Measurements from ENCODE around the gene RRAD.

RRAD gene

GRCh38 chr16:66902648-66903543 lies 22.4 kb downstream of the RRAD start:
- Histone ChIP-seq H4K8ac (ENCODE audit: low read depth, low read length) (no peak overlapping the region), H3K27me3 (ENCODE audit: insufficient read depth, low read length) (no peaks in the 10 kb centered on the region), H2BK12ac (ENCODE audit: low read length) (no peak overlapping the region), H3K14ac (ENCODE audit: low read length) (no peak overlapping the region), H3K27ac (ENCODE audit: low read depth, low read length) (no peak overlapping the region), H3K79me1 (ENCODE audit: low read length) (no peaks in the 10 kb centered on the region), H3K36me3 (ENCODE audit: control insufficient read depth in 1 of 2, insufficient read depth in 2 of 2, low read length in 2 of 2) (no peaks in the 10 kb centered on the region), H3K9me3 (ENCODE audit: insufficient read depth, low read depth, low read length) (no peaks in the 10 kb centered on the region), H3K9ac (ENCODE audit: low read length) (no peak overlapping the region), H4K12ac (ENCODE audit: low read depth, low read length) (no peak overlapping the region), H3K4me3 (ENCODE audit: low read depth, low read length) (no peak overlapping the region), H3K4me2 (ENCODE audit: low read length) (no peak overlapping the region), H2AK5ac (ENCODE audit: low read length) (no peak overlapping the region), H4K91ac (ENCODE audit: low read depth, low read length) (no peak overlapping the region), H2BK120ac (ENCODE audit: insufficient read depth, low read length, poor library complexity) (no peak overlapping the region), H3K4ac (ENCODE audit: low read depth, low read length) (no peak overlapping the region), H2AFZ (ENCODE audit: insufficient read depth, low read length, poor library complexity) (no peak overlapping the region), H3K79me2 (ENCODE audit: control insufficient read depth, insufficient read depth, low read length, poor library complexity) (no peaks in the 10 kb centered on the region), H3K4me1 (ENCODE audit: control insufficient read depth in 1 of 2, insufficient read depth in 2 of 2, low read length in 2 of 2) (peaks cover 5 to 8% of the 10 kb centered on the region in 2 experiments), H3K18ac (ENCODE audit: low read length) (no peak overlapping the region), H3K23ac (ENCODE audit: low read length) (no peak overlapping the region), H2BK5ac (ENCODE audit: low read depth, low read length, poor library complexity) (no peak overlapping the region)
- no CpG with 5 or more reads among the region's 14 CpGs for WGBS (ENCODE audit: extremely low coverage, insufficient coverage, insufficient read length)
- DNase-seq = no peak

DNA sequence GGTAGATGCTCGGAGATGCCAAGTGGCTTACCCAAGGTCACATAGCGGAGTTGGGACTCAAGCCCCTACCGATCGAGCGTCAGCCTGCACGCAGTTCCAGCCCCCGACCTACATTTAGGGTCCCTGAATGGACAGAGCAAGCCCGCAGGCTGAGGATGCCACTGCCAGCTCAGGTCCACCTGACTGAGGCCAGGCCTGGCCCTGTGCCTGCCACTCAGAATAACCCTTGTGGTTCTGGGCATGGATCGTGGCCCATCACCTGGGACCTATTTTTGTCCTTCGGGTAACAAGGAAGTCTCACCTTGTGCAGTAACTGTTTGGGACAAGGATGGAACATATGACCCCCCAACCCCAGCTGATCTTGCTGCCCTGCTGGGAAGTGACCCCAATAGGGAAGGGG lies 23.7 kb downstream of the RRAD start:
- H4K8ac ChIP-seq (ENCODE audit: low read depth, low read length) = no peak overlapping the region
- peaks cover 5 to 8% of the 10 kb centered on the region in 2 experiments for H3K4me1 ChIP-seq (ENCODE audit: control insufficient read depth in 1 of 2, insufficient read depth in 2 of 2, low read length in 2 of 2)
- no peaks in the 10 kb centered on the region for H3K79me1 ChIP-seq (ENCODE audit: low read length)
- H3K9me3 ChIP-seq (ENCODE audit: insufficient read depth, low read depth, low read length) = no peaks in the 10 kb centered on the region
- no peak overlapping the region for H3K4me3 ChIP-seq (ENCODE audit: low read depth, low read length)
- H3K79me2 ChIP-seq (ENCODE audit: control insufficient read depth, insufficient read depth, low read length, poor library complexity) = no peaks in the 10 kb centered on the region
- no peak overlapping the region for H3K4ac ChIP-seq (ENCODE audit: low read depth, low read length)
- no peak overlapping the region for H2BK120ac ChIP-seq (ENCODE audit: insufficient read depth, low read length, poor library complexity)
- H2BK12ac ChIP-seq (ENCODE audit: low read length) = no peak overlapping the region
- DNase-seq = no peak
- no peak overlapping the region for H4K12ac ChIP-seq (ENCODE audit: low read depth, low read length)
- H2AFZ ChIP-seq (ENCODE audit: insufficient read depth, low read length, poor library complexity) = no peak overlapping the region
- H3K14ac ChIP-seq (ENCODE audit: low read length) = no peak overlapping the region
- H3K23ac ChIP-seq (ENCODE audit: low read length) = no peak overlapping the region
- H2BK5ac ChIP-seq (ENCODE audit: low read depth, low read length, poor library complexity) = no peak overlapping the region
- H3K18ac ChIP-seq (ENCODE audit: low read length) = no peak overlapping the region
- no peak overlapping the region for H3K27ac ChIP-seq (ENCODE audit: low read depth, low read length)
- no peak overlapping the region for H2AK5ac ChIP-seq (ENCODE audit: low read length)
- H3K27me3 ChIP-seq (ENCODE audit: insufficient read depth, low read length) = no peaks in the 10 kb centered on the region
- H4K91ac ChIP-seq (ENCODE audit: low read depth, low read length) = no peak overlapping the region
- H3K9ac ChIP-seq (ENCODE audit: low read length) = no peak overlapping the region
- no peaks in the 10 kb centered on the region for H3K36me3 ChIP-seq (ENCODE audit: control insufficient read depth in 1 of 2, insufficient read depth in 2 of 2, low read length in 2 of 2)
- WGBS (ENCODE audit: extremely low coverage, insufficient coverage, insufficient read length) = no CpG with 5 or more reads among the region's 10 CpGs
- no peak overlapping the region for H3K4me2 ChIP-seq (ENCODE audit: low read length)

- Histone ChIP-seq H2BK120ac (ENCODE audit: insufficient read depth, low read length, poor library complexity) (no peak overlapping the region), H3K4ac (ENCODE audit: low read depth, low read length) (no peak overlapping the region), H3K36me3 (ENCODE audit: control insufficient read depth in 1 of 2, insufficient read depth in 2 of 2, low read length in 2 of 2) (no peaks in the 10 kb centered on the region), H3K27ac (ENCODE audit: low read depth, low read length) (no peak overlapping the region), H3K14ac (ENCODE audit: low read length) (no peak overlapping the region), H2AK5ac (ENCODE audit: low read length) (no peak overlapping the region), H2BK12ac (ENCODE audit: low read length) (no peak overlapping the region), H3K9ac (ENCODE audit: low read length) (no peak overlapping the region), H3K4me2 (ENCODE audit: low read length) (no peak overlapping the region), H3K79me1 (ENCODE audit: low read length) (no peaks in the 10 kb centered on the region), H3K4me1 (ENCODE audit: control insufficient read depth in 1 of 2, insufficient read depth in 2 of 2, low read length in 2 of 2) (peaks cover 5 to 8% of the 10 kb centered on the region in 2 experiments), H3K4me3 (ENCODE audit: low read depth, low read length) (no peak overlapping the region), H3K9me3 (ENCODE audit: insufficient read depth, low read depth, low read length) (no peaks in the 10 kb centered on the region), H3K79me2 (ENCODE audit: control insufficient read depth, insufficient read depth, low read length, poor library complexity) (no peaks in the 10 kb centered on the region), H4K8ac (ENCODE audit: low read depth, low read length) (no peak overlapping the region), H2BK5ac (ENCODE audit: low read depth, low read length, poor library complexity) (no peak overlapping the region), H3K27me3 (ENCODE audit: insufficient read depth, low read length) (no peaks in the 10 kb centered on the region), H3K23ac (ENCODE audit: low read length) (no peak overlapping the region), H4K12ac (ENCODE audit: low read depth, low read length) (no peak overlapping the region), H2AFZ (ENCODE audit: insufficient read depth, low read length, poor library complexity) (no peak overlapping the region), H4K91ac (ENCODE audit: low read depth, low read length) (no peak overlapping the region), H3K18ac (ENCODE audit: low read length) (no peak overlapping the region)
- no CpG with 5 or more reads among the region's 7 CpGs for WGBS (ENCODE audit: extremely low coverage, insufficient coverage, insufficient read length)
- no peak for DNase-seq
Observed at GRCh38 chr16:66900721-66901441, 24.5 kb downstream of the RRAD start.

- no peak overlapping the region for H4K12ac ChIP-seq (ENCODE audit: low read depth, low read length)
- H3K4me1 ChIP-seq (ENCODE audit: control insufficient read depth in 1 of 2, insufficient read depth in 2 of 2, low read length in 2 of 2) = peaks cover 5 to 8% of the 10 kb centered on the region in 2 experiments
- no peak overlapping the region for H3K27ac ChIP-seq (ENCODE audit: low read depth, low read length)
- WGBS (ENCODE audit: extremely low coverage, insufficient coverage, insufficient read length) = no CpG with 5 or more reads among the region's 9 CpGs
- no peak overlapping the region for H3K9ac ChIP-seq (ENCODE audit: low read length)
- no peak overlapping the region for H3K23ac ChIP-seq (ENCODE audit: low read length)
- H3K27me3 ChIP-seq (ENCODE audit: insufficient read depth, low read length) = no peaks in the 10 kb centered on the region
- no peaks in the 10 kb centered on the region for H3K36me3 ChIP-seq (ENCODE audit: control insufficient read depth in 1 of 2, insufficient read depth in 2 of 2, low read length in 2 of 2)
- no peak overlapping the region for H2AFZ ChIP-seq (ENCODE audit: insufficient read depth, low read length, poor library complexity)
- no peak overlapping the region for H2BK12ac ChIP-seq (ENCODE audit: low read length)
- H2BK120ac ChIP-seq (ENCODE audit: insufficient read depth, low read length, poor library complexity) = no peak overlapping the region
- H2AK5ac ChIP-seq (ENCODE audit: low read length) = no peak overlapping the region
- H3K14ac ChIP-seq (ENCODE audit: low read length) = no peak overlapping the region
- no peaks in the 10 kb centered on the region for H3K9me3 ChIP-seq (ENCODE audit: insufficient read depth, low read depth, low read length)
- H3K18ac ChIP-seq (ENCODE audit: low read length) = no peak overlapping the region
- no peaks in the 10 kb centered on the region for H3K79me2 ChIP-seq (ENCODE audit: control insufficient read depth, insufficient read depth, low read length, poor library complexity)
- no peak overlapping the region for H3K4me2 ChIP-seq (ENCODE audit: low read length)
- no peak for DNase-seq
- H4K8ac ChIP-seq (ENCODE audit: low read depth, low read length) = no peak overlapping the region
- no peak overlapping the region for H4K91ac ChIP-seq (ENCODE audit: low read depth, low read length)
- no peaks in the 10 kb centered on the region for H3K79me1 ChIP-seq (ENCODE audit: low read length)
- H3K4ac ChIP-seq (ENCODE audit: low read depth, low read length) = no peak overlapping the region
- H2BK5ac ChIP-seq (ENCODE audit: low read depth, low read length, poor library complexity) = no peak overlapping the region
- no peak overlapping the region for H3K4me3 ChIP-seq (ENCODE audit: low read depth, low read length)
Observed at GRCh38 chr16:66899945-66900710, 25.2 kb downstream of the RRAD start.
